ENCODE data around the gene LDLRAD3. TPM values are rescaled to one million over a fixed set of nuclear protein-coding genes. Genes with fewer than 3 reads are reported as not detected.

Gene LDLRAD3
- polyA plus RNA-seq, 1 of the 3 experiments (the other 2 are of a cell fraction) = 10.6 TPM

GRCh38 chr11:36011574-36011973 lies 67.7 kb downstream of the LDLRAD3 start:
- 94% methylated on average over 5 of the region's 5 CpGs for WGBS (ENCODE audit: low lambda C conversion rate)
- H3K27me3 ChIP-seq (ENCODE audit: insufficient read depth) = no peaks in the 10 kb centered on the region
- ChIA-PET CTCF (no interaction called here), POLR2A (no interaction called here)
- no peak overlapping the region for H3K9ac ChIP-seq
- peaks cover 38% of the 10 kb centered on the region for H3K79me2 ChIP-seq (ENCODE audit: insufficient read depth)
- no peaks in the 10 kb centered on the region for H3K36me3 ChIP-seq (replicated peaks in 1 of 2; ENCODE audit: control insufficient read depth in 1 of 2, insufficient read depth in 2 of 2, low read length in 1 of 2)
- no peaks in the 10 kb centered on the region for H3K9me3 ChIP-seq
- H3K4me1 ChIP-seq (ENCODE audit: control insufficient read depth in 1 of 2, insufficient read depth in 2 of 2, low read depth in 1 of 2, low read length in 1 of 2) = peaks cover 37 to 42% of the 10 kb centered on the region in 2 experiments
- H3K27ac ChIP-seq (ENCODE audit: low read depth in 2 of 2, low read length in 1 of 2) = no peak overlapping the region
- H4K20me1 ChIP-seq (ENCODE audit: insufficient read depth) = 0 out of 2 replicates have a peak, but pooled peaks cover 2% of the 10 kb centered on the region
- H3F3A ChIP-seq (replicated peaks; ENCODE audit: insufficient read depth) = peaks cover 22% of the 10 kb centered on the region
- DNase-seq = no peak
- no peak for TF ChIP-seq MAX (IDR thresholded peaks at IDR 0.05; ENCODE audit: low read depth)
- no peak for TF ChIP-seq MEF2A (IDR thresholded peaks at IDR 0.05; ENCODE audit: borderline replicate concordance, low read depth)
- TF ChIP-seq RCOR1 (IDR thresholded peaks at IDR 0.05; ENCODE audit: low read length) = no peak
- TF ChIP-seq USF2 (IDR thresholded peaks at IDR 0.05; ENCODE audit: borderline replicate concordance, low read depth, low read length) = no peak
- no peak for TF ChIP-seq REST (IDR thresholded peaks at IDR 0.05; ENCODE audit: low read depth, low read length)
- no peak for TF ChIP-seq USF1 (IDR thresholded peaks at IDR 0.05; ENCODE audit: borderline replicate concordance, low read depth)
- TF ChIP-seq ZBTB33 (IDR thresholded peaks at IDR 0.05; ENCODE audit: borderline replicate concordance, low read depth) = no peak
- no peak overlapping the region for H2AFZ ChIP-seq (ENCODE audit: low read depth)
- no peak overlapping the region for H3K4me3 ChIP-seq (ENCODE audit: low read depth in 2 of 2, low read length in 1 of 2)
- H3K9me2 ChIP-seq = no peaks in the 10 kb centered on the region
- H3K4me2 ChIP-seq = no peak overlapping the region

- H3K9ac ChIP-seq = peak overlapping the region; percentile 31; the same call in 1 of the 2 replicates
- TF ChIP-seq NRF1 (IDR thresholded peaks at IDR 0.05; ENCODE audit: low read depth, low read length) = no peak
- no peak for TF ChIP-seq SIN3A (IDR thresholded peaks at IDR 0.05; ENCODE audit: borderline replicate concordance, low read depth, low read length)
- TF ChIP-seq REST (IDR thresholded peaks at IDR 0.05; ENCODE audit: low read depth, low read length) = no peak
- 0 out of 2 replicates have a peak, but pooled peaks have one; percentile 17 for TF ChIP-seq ZBTB33 (IDR thresholded peaks at IDR 0.05; ENCODE audit: borderline replicate concordance, low read depth)
- peak in 1 of 2 experiments; percentile 64; a peak in 2 of 4 replicates for TF ChIP-seq EP300 (IDR thresholded peaks at IDR 0.05; ENCODE audit: borderline replicate concordance in 1 of 2, low read depth in 1 of 2, low read length in 1 of 2)
- no peak for TF ChIP-seq MEF2A (IDR thresholded peaks at IDR 0.05; ENCODE audit: borderline replicate concordance, low read depth)
Measured at GRCh38 chr11:36012455-36012854, 68.6 kb downstream of the LDLRAD3 start.

More at GRCh38 chr11:36012455-36012854, 68.6 kb downstream of the LDLRAD3 start:
- Histone ChIP-seq H3K4me3 (ENCODE audit: low read depth in 2 of 2, low read length in 1 of 2) (peak overlapping the region; percentile 2 to 20; a peak in 2 of 4 replicates), H3K9me2 (no peaks in the 10 kb centered on the region), H3K27ac (ENCODE audit: low read depth in 2 of 2, low read length in 1 of 2) (peak overlapping the region; percentile 4 to 56; a peak in 3 of 4 replicates), H4K20me1 (ENCODE audit: insufficient read depth) (0 out of 2 replicates have a peak, but pooled peaks cover 2% of the 10 kb centered on the region), H3K27me3 (ENCODE audit: insufficient read depth) (no peaks in the 10 kb centered on the region), H3F3A (replicated peaks; ENCODE audit: insufficient read depth) (peaks cover 22% of the 10 kb centered on the region), H3K36me3 (replicated peaks in 1 of 2; ENCODE audit: control insufficient read depth in 1 of 2, insufficient read depth in 2 of 2, low read length in 1 of 2) (no peaks in the 10 kb centered on the region), H3K9me3 (no peaks in the 10 kb centered on the region), H3K79me2 (ENCODE audit: insufficient read depth) (peaks cover 30% of the 10 kb centered on the region), H3K4me2 (peak overlapping the region; percentile 57), H2AFZ (ENCODE audit: low read depth) (no peak overlapping the region), H3K4me1 (ENCODE audit: control insufficient read depth in 1 of 2, insufficient read depth in 2 of 2, low read depth in 1 of 2, low read length in 1 of 2) (peaks cover 28 to 35% of the 10 kb centered on the region in 2 experiments)
- ChIA-PET POLR2A (no interaction called here), CTCF (no interaction called here)
- DNase-seq = no peak
- 5% methylated on average over 5 of the region's 5 CpGs for WGBS (ENCODE audit: low lambda C conversion rate)

All from SK-N-SH (cell line).